ENCODE measurements around the gene HRC.

DNA sequence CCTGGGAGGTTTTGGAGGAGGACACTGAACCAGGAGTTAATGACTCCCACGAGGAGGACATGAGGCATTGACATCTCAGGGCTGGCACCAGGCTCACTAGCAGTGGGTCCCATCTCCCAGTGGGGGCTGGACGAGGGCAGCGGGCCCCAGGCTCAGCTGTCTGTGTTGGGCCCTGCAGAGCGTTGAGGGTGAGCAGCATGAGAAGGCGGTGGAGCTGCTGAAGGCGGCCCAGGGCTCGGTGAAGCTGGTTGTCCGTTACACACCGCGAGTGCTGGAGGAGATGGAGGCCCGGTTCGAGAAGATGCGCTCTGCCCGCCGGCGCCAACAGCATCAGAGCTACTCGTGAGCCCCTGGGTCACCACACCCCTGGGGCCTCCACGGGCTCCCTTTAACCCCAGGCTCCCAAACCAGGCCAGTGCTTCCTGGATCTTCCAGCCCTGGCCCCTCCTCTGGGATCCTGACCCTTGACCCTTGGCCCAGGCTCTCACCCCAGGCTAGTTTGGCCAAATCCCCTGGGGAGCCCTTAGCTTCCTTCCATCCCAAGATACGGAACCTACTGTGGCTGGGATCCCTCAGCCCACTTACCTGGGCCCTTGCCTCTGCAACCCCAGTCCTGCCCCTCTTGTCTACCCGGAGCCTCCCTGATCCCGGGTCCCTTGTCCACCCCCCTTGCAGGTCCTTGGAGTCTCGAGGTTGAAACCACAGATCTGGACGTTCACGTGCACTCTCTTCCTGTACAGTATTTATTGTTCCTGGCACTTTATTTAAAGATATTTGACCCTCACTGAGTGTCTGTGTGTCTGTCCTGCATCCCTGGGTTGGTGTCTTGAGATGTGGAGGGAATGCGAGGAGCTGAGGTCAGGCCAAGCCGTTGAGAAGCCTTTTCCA lies 37.3 kb downstream of the HRC start:
- TF ChIP-seq POLR2A (IDR thresholded peaks at IDR 0.05; ENCODE audit: low read depth, low read length) (no peak), POLR2AphosphoS5 (IDR thresholded peaks at IDR 0.05; ENCODE audit: low read depth, low read length) (no peak)
